Measurements from ENCODE around the gene PTPRD.
A peak's percentile ranks its signal among the peaks of the same experiment; 100 is the strongest.

Gene PTPRD

DNA sequence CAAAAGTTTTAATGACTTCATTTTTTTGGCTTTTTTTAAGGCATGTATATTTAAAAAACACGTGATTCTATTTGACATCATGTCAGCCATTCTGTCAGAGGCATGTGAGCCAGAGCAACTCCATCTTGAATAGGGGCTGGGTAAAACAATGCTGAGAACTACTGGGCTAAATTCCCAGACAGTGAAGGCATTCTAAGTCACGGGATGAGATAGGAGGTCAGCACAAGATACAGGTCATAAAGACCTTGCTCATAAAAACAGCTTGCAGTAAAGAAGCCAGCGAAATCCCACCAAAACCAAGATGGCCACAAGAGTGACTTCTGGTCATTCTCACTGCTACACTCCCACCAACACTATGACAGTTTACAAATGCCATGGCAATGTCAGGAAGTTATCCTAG, 1812.6 kb downstream of the PTPRD start:
- Histone ChIP-seq H3K4me1 (ENCODE audit: control insufficient read depth, insufficient read depth, low read length) (peaks cover 3% of the 10 kb centered on the region; the same call in 1 of the 2 replicates), H3K4me3 (ENCODE audit: low read depth, low read length) (no peak overlapping the region), H3K27ac (ENCODE audit: extremely low read depth, low read depth, low read length) (no peak overlapping the region), H3K36me3 (ENCODE audit: control insufficient read depth in 2 of 2, insufficient read depth in 1 of 2, low read length in 2 of 2) (no peaks in the 10 kb centered on the region), H3K9me3 (ENCODE audit: control insufficient read depth, insufficient read depth, low read depth, low read length) (no peaks in the 10 kb centered on the region)
- no peak for TF ChIP-seq ZNF596 (tag by site-specific recombination; IDR thresholded peaks at IDR 0.05)
- TF ChIP-seq ZNF133 (tag by site-specific recombination; IDR thresholded peaks at IDR 0.05) = no peak
- TF ChIP-seq RBAK (tag by site-specific recombination; IDR thresholded peaks at IDR 0.05) = no peak
- ChIA-PET CTCF (interaction anchor here (0.5 kb wide), 1 partner anchor 210 kb away, joined by 3 read pairs; no protein-coding TSS in a partner anchor), POLR2A (no interaction called here)

DNA sequence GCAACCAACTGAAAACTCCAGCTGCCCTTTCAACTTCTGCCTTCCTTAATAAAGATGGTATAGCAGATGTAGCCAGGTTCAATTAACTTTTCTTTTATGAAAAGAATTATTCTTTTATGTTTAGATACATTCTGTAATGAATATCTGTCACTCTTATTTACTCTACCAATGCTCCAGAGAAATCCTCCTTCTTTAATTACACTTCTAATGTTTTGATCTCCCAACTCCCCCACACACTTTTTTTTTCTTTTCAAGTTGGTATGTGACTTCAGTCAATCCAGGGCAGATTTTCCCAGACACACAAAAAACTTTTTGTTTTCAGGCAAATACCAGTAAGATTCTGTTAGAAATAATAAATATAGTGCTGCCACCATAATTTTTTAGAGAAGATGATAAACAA, 1813.2 kb downstream of the PTPRD start:
- CTCF ChIA-PET = no interaction called here
- no peak overlapping the region for H3K4me3 ChIP-seq (ENCODE audit: low read depth, low read length)
- TF ChIP-seq KLF8 (tag by site-specific recombination; IDR thresholded peaks at IDR 0.05) (no peak), GLIS1 (tag by site-specific recombination; IDR thresholded peaks at IDR 0.05) (no peak), WT1 (tag by site-specific recombination; IDR thresholded peaks at IDR 0.05) (peak; percentile 67), SETDB1 (IDR thresholded peaks at IDR 0.05; ENCODE audit: insufficient read length, low read length) (no peak), ZNF501 (tag by site-specific recombination; IDR thresholded peaks at IDR 0.05) (no peak), OVOL3 (tag by site-specific recombination; IDR thresholded peaks at IDR 0.05) (no peak), ZNF404 (tag by site-specific recombination; IDR thresholded peaks at IDR 0.05) (no peak)
- TF ChIP-seq, protein P1, sequence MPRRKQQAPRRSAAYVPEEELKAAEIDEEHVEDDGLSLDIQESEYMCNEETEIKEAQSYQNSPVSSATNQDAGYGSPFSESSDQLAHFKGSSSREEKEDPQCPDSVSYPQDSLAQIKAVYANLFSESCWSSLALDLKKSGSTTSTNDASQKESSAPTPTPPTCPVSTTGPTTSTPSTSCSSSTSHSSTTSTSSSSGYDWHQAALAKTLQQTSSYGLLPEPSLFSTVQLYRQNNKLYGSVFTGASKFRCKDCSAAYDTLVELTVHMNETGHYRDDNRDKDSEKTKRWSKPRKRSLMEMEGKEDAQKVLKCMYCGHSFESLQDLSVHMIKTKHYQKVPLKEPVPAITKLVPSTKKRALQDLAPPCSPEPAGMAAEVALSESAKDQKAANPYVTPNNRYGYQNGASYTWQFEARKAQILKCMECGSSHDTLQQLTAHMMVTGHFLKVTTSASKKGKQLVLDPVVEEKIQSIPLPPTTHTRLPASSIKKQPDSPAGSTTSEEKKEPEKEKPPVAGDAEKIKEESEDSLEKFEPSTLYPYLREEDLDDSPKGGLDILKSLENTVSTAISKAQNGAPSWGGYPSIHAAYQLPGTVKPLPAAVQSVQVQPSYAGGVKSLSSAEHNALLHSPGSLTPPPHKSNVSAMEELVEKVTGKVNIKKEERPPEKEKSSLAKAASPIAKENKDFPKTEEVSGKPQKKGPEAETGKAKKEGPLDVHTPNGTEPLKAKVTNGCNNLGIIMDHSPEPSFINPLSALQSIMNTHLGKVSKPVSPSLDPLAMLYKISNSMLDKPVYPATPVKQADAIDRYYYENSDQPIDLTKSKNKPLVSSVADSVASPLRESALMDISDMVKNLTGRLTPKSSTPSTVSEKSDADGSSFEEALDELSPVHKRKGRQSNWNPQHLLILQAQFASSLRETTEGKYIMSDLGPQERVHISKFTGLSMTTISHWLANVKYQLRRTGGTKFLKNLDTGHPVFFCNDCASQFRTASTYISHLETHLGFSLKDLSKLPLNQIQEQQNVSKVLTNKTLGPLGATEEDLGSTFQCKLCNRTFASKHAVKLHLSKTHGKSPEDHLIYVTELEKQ (tag by site-specific recombination; IDR thresholded peaks at IDR 0.05; ENCODE audit: borderline replicate concordance) = no peak
- H3K36me3 ChIP-seq (ENCODE audit: control insufficient read depth in 2 of 2, insufficient read depth in 1 of 2, low read length in 2 of 2) = no peaks in the 10 kb centered on the region
- H3K9me3 ChIP-seq (ENCODE audit: control insufficient read depth, insufficient read depth, low read depth, low read length) = no peaks in the 10 kb centered on the region
- H3K4me1 ChIP-seq (ENCODE audit: control insufficient read depth, insufficient read depth, low read length) = peaks cover 3% of the 10 kb centered on the region; the same call in 1 of the 2 replicates
- H3K27ac ChIP-seq (ENCODE audit: extremely low read depth, low read depth, low read length) = no peak overlapping the region
- POLR2A ChIA-PET = no interaction called here

DNA sequence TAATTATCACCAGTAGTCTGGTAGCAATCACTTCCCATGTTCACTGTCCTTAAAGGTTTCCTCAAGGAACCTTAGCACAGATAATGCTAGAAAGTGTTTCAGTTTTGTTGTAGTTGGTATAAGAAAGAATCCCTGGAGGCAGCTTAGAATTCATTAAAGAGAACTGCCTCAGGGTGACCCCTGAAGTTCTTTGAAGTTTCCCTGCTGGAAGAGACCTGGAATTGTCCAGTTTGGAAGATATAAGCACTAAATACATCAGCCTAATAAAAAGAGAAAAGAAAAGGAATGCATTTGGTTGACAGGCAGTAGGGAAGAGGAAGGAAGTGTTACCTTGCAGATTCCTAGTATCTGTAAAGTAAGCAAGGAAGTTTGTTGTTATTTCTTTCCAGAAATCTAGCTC, 1813.6 kb downstream of the PTPRD start:
- ChIA-PET POLR2A (no interaction called here), CTCF (no interaction called here)
- Histone ChIP-seq H3K36me3 (ENCODE audit: control insufficient read depth in 2 of 2, insufficient read depth in 1 of 2, low read length in 2 of 2) (no peaks in the 10 kb centered on the region), H3K4me1 (ENCODE audit: control insufficient read depth, insufficient read depth, low read length) (peaks cover 3% of the 10 kb centered on the region; the same call in 1 of the 2 replicates), H3K27ac (ENCODE audit: extremely low read depth, low read depth, low read length) (no peak overlapping the region), H3K9me3 (ENCODE audit: control insufficient read depth, insufficient read depth, low read depth, low read length) (no peaks in the 10 kb centered on the region), H3K4me3 (ENCODE audit: low read depth, low read length) (no peak overlapping the region)
- TF ChIP-seq ZXDB (tag by site-specific recombination; IDR thresholded peaks at IDR 0.05) = no peak
- no peak for TF ChIP-seq ZNF677 (tag by site-specific recombination; IDR thresholded peaks at IDR 0.05)
- TF ChIP-seq ZNF248 (tag by site-specific recombination; IDR thresholded peaks at IDR 0.05) = no peak
- TF ChIP-seq ZNF777 (tag by site-specific recombination; IDR thresholded peaks at IDR 0.05; ENCODE audit: borderline replicate concordance) = no peak
- no peak for TF ChIP-seq ZNF140 (tag by site-specific recombination; IDR thresholded peaks at IDR 0.05)
- TF ChIP-seq MZF1 (tag by site-specific recombination; IDR thresholded peaks at IDR 0.05; ENCODE audit: borderline replicate concordance) = no peak
- TF ChIP-seq ZNF132 (tag by site-specific recombination; IDR thresholded peaks at IDR 0.05; ENCODE audit: borderline replicate concordance) = no peak
- no peak for TF ChIP-seq ZNF274 (IDR thresholded peaks at IDR 0.05; ENCODE audit: low read length)
- no peak for TF ChIP-seq ZNF274 (tag by site-specific recombination; IDR thresholded peaks at IDR 0.05; ENCODE audit: borderline replicate concordance)
- no peak for TF ChIP-seq MEIS1 (CRISPR knock-in tag; IDR thresholded peaks at IDR 0.05; ENCODE audit: borderline replicate concordance)
- TF ChIP-seq ZNF530 (tag by site-specific recombination; IDR thresholded peaks at IDR 0.05; ENCODE audit: low read depth) = no peak
